Muscle layer of duodenum (tissue), 2 donors: ENCODE measurements around the gene RALGPS1.
A peak's percentile ranks its signal among the peaks of the same experiment; 100 is the strongest.
"Not testable (repeated sequence)": the region's sequence is repeated elsewhere in the genome, so short reads cannot be mapped to it uniquely, and the experiment has no call there.

ENCODE experiments used
- H3K27ac ChIP-seq: one replicate; pipeline ENCODE4 v1.7.0; 2013; ENCODE audit warnings: mild to moderate bottlenecking, low read length
- H3K27me3 ChIP-seq: one replicate; pipeline ENCODE4 v1.7.0; 2013; ENCODE audit warnings: low read depth, mild to moderate bottlenecking, control low read depth, low read length
- H3K36me3 ChIP-seq, 2 donors: one replicate each; pipeline ENCODE4 v1.7.0; 2013; ENCODE audit warnings: low read length in 2 of 2, control low read depth in 1 of 2, mild to moderate bottlenecking in 1 of 2; ENCODE audit not compliant: insufficient read depth in 2 of 2, control insufficient read depth in 1 of 2
- H3K4me1 ChIP-seq, 2 donors: one replicate each; pipeline ENCODE4 v1.7.0; 2013; ENCODE audit warnings: low read length in 2 of 2, mild to moderate bottlenecking in 2 of 2, control low read depth in 1 of 2, moderate library complexity in 1 of 2; ENCODE audit not compliant: insufficient read depth in 2 of 2, control insufficient read depth in 1 of 2
- H3K4me3 ChIP-seq, 2 donors: one replicate each; pipeline ENCODE4 v1.7.0; 2013; ENCODE audit warnings: low read length in 2 of 2, low read depth in 1 of 2, mild to moderate bottlenecking in 1 of 2
- H3K9me3 ChIP-seq, 2 donors: one replicate each; pipeline ENCODE4 v1.7.0; 2013; ENCODE audit warnings: low read length in 2 of 2, control low read depth in 1 of 2, mild to moderate bottlenecking in 1 of 2; ENCODE audit not compliant: control insufficient read depth in 1 of 2
- donor health status: healthy.

The RALGPS1 gene

DNA sequence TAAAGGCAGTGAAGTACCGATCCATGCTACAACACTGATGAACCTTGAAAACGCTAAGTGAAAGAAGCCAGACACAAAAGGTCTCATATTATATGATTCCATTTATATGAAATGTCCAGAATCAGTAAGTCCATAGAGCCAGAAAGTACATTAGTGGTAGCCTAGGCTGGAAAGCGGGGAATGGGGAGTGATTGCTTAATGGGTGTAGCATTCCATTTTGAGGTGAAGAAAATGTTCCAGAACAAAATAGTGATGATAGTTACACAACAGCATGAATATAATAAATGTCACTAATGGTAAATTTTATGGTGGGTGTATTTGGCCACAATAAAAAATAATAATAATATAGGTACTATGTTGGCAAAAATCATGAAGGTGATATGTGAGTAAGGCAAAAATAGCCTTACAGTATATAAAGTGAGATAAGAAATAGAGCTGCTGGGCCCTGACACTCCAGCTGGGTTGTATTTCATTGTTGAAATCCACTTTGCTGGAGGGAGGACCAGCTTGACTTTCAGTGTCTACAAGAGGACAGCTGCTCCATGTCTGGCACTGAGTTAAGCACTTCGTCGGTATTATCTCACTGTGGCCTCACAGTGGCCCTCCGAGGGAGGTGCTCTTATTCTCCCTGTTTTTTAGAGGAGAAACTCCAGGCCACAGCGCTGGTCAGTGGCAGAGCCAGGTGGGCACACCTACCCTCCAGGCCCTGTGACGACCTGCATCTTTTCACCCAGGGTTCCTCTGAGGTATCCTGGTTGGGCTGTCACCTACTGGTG lies 230.3 kb downstream of the RALGPS1 start:
- H3K4me3 ChIP-seq = no peak overlapping the region
- H3K9me3 ChIP-seq = no peaks in the 10 kb centered on the region
- peaks cover 0 to 3% of the 10 kb centered on the region in 2 donors for H3K4me1 ChIP-seq
- no peaks in the 10 kb centered on the region for H3K36me3 ChIP-seq
- H3K27ac ChIP-seq = peak overlapping the region; percentile 64
- no peaks in the 10 kb centered on the region for H3K27me3 ChIP-seq

- H3K27ac ChIP-seq, H3K4me1 ChIP-seq, H3K36me3 ChIP-seq, H3K27me3 ChIP-seq, H3K4me3 ChIP-seq, H3K9me3 ChIP-seq: not testable (repeated sequence)
Observed at GRCh38 chr9:127146841-127147240, 232.3 kb downstream of the RALGPS1 start.

GRCh38 chr9:127147251-127147650 lies 232.7 kb downstream of the RALGPS1 start:
- Histone ChIP-seq H3K4me1 (peaks cover 0 to 3% of the 10 kb centered on the region in 2 donors), H3K27ac (no peak overlapping the region), H3K36me3 (no peaks in the 10 kb centered on the region), H3K27me3 (no peaks in the 10 kb centered on the region), H3K4me3 (no peak overlapping the region), H3K9me3 (no peaks in the 10 kb centered on the region)

DNA sequence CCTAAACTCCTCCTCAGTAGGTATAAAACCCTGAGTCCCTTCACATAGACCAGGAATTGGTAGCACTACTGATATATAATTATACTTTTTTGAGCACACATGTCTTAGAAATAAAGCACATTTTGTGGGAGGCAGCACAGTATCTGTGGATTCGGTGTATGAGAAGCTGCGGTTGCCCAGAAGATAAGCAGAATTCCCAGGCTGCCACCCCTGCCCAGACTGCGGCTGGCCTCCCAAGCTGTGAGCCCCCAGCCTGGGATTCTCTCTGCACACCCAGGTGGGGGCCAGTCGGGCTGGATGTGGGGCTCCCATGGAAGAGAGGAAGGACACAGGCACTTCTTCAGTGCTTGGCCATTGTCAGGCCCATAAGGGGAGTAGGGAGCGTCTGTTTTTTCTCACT lies 233.4 kb downstream of the RALGPS1 start:
- H3K4me1 ChIP-seq = peaks cover 0 to 3% of the 10 kb centered on the region in 2 donors
- H3K9me3 ChIP-seq = no peaks in the 10 kb centered on the region
- no peak overlapping the region for H3K27ac ChIP-seq

DNA sequence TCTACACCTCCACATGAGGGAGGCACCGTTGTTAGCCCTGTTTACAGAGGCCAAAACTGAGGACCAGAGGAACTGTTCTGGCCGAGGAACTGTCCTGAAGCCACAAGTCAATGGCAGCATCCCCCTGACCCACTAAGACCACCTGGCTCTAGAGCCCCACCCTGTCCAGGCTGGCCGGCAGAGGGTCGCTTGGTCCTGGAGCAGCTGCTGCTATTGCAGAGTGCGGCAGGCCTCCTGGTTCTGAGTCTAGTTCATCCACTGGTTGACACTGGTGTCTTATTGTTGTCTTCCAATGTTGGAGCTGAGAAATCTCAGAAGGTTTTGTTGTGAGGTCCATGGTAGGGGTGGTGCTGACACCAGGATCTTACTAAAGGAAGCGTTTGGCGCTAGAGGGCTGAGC lies 234.4 kb downstream of the RALGPS1 start:
- H3K4me3 ChIP-seq = no peak overlapping the region
- no peaks in the 10 kb centered on the region for H3K36me3 ChIP-seq
- H3K27me3 ChIP-seq = no peaks in the 10 kb centered on the region
- peaks cover 2 to 9% of the 10 kb centered on the region in 2 donors for H3K4me1 ChIP-seq
- H3K27ac ChIP-seq = no peak overlapping the region
- no peaks in the 10 kb centered on the region for H3K9me3 ChIP-seq

More for the DNA sequence above, 233.4 kb downstream of the RALGPS1 start:
- H3K27me3 ChIP-seq = no peaks in the 10 kb centered on the region
- no peak overlapping the region for H3K4me3 ChIP-seq
- H3K36me3 ChIP-seq = no peaks in the 10 kb centered on the region

DNA sequence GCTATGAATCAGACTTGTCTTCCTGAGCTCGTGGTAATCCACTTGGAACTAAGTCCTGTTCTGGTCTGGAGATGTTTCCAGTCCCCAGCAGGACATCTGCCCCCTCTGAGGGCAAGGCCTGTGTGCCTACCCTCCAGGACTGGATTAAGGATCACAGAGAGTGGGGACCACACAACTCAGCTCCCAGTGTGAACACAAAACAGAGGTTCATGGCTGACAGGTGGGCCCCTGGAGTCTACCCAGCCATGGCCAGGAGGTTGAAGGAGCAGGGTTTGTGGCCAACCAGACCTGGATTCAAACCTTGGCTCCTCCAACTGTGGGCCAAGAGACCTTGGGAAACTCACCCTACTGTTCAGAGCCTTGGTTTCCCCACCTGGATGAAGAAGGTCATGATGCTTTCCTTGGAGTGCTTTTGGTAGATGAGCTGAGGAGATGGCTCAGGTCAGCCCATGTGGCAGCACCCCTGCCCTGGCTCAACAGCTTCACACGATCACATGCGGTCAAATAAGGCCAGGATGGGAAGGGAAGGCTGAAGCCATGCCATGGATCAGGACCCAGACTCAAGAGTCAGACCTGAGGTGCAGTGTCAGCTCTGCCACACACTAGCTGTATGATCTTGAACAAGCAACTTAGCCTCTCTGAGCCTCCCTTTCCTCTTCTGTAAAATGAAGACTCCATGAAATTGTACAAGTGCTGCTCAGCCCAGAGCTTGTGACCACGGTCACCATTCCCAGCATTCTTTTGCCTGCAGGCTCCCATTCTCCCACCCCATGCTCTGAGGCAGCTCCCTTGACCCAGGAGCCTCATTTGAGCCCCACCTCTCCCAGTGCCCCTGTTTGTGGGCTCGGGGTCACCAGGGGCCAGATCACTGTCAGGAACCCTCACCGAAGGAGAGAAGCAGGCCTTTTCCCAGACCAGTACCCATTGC lies 235.1 kb downstream of the RALGPS1 start:
- Histone ChIP-seq H3K9me3 (no peaks in the 10 kb centered on the region), H3K4me3 (no peak overlapping the region), H3K36me3 (no peaks in the 10 kb centered on the region), H3K4me1 (peaks cover 6 to 14% of the 10 kb centered on the region in 2 donors), H3K27ac (no peak overlapping the region), H3K27me3 (no peaks in the 10 kb centered on the region)

- Histone ChIP-seq H3K27me3 (no peaks in the 10 kb centered on the region), H3K27ac (no peak overlapping the region), H3K4me1 (peaks cover 10 to 20% of the 10 kb centered on the region in 2 donors), H3K36me3 (no peaks in the 10 kb centered on the region), H3K4me3 (no peak overlapping the region), H3K9me3 (no peaks in the 10 kb centered on the region)
Observed at GRCh38 chr9:127153501-127153900, 238.9 kb downstream of the RALGPS1 start.

DNA sequence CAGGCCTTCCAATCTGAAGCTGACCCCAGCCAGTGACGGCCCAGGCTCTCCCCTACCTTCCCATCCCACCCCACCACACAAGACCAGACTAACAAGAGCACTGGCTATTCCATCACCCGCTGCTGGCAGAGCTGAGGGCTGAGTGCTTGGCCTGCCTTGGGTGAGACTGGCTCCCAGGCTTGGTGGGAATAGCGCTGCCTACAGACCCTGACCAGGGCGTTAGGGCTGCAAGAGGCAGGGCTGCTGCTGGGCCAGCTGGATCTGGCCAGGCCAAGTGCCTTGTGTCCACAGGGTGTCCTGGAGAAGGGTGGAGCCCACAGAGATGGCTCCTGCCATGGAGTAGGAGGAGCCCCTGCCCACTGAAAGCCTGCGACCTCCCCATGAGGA lies 239.4 kb downstream of the RALGPS1 start:
- no peaks in the 10 kb centered on the region for H3K36me3 ChIP-seq
- peaks cover 10 to 21% of the 10 kb centered on the region in 2 donors for H3K4me1 ChIP-seq
- H3K4me3 ChIP-seq = peak overlapping the region in 1 of 2 donors; percentile 23
- no peaks in the 10 kb centered on the region for H3K9me3 ChIP-seq
- H3K27ac ChIP-seq = peak overlapping the region; percentile 70
- no peaks in the 10 kb centered on the region for H3K27me3 ChIP-seq

DNA sequence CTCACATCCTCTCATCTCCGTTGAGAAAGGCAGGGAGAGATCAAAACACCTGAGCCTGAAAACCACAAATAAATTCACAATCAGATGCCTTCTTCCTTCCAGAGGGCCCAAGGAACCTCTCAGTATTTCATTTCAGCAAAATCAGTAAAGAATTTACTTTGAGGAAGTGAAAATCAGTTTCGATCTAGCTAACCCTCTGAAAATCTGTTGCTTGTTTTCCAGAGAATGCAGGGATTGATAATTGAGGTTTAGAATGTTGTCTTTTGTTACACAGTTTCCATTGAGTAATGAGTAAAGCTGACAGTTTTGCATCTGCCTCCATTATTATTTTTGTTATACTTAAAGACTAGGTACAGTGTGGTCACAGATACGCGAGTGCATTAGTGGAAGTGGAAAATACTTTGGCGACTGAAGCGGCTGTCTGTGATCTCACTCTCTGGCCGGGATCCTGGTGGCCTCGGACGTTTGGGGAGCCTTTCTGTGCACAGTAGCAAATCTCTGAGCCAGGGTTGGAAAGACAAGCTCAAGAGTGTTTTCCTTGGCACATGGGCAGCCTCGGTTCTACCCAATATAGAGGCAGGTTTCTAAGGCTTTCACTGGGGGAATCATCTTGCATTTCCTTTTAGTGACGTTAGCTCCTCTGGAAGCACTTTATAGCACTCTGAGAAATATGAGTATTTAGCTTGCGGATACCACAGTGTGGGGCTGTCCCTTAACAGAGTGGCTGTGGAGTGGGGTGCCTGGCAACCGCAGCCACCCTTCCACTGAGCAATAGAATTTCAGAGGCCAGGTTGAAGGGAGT lies 240.0 kb downstream of the RALGPS1 start:
- H3K27ac ChIP-seq = peak overlapping the region; percentile 70
- peaks cover 10 to 27% of the 10 kb centered on the region in 2 donors for H3K4me1 ChIP-seq
- peak overlapping the region; percentile 16 to 23 for H3K4me3 ChIP-seq
- H3K9me3 ChIP-seq = no peaks in the 10 kb centered on the region
- no peaks in the 10 kb centered on the region for H3K36me3 ChIP-seq
- no peaks in the 10 kb centered on the region for H3K27me3 ChIP-seq

GRCh38 chr9:127155314-127155960 lies 240.9 kb downstream of the RALGPS1 start:
- Histone ChIP-seq H3K27ac (peak overlapping the region; percentile 70), H3K9me3 (no peaks in the 10 kb centered on the region), H3K27me3 (no peaks in the 10 kb centered on the region), H3K4me1 (peaks cover 10 to 30% of the 10 kb centered on the region in 2 donors), H3K36me3 (no peaks in the 10 kb centered on the region), H3K4me3 (peak overlapping the region in 1 of 2 donors; percentile 16)
